HG02870 (cell line): ENCODE results near the gene ALG12.

Experiments used
- ATAC-seq: cut with Tn5 transposase; IDR thresholded peaks from one replicate; pipeline ENCODE4 v1.9.1; 2021; ENCODE audit warnings: mild to moderate bottlenecking, moderate library complexity; ENCODE audit not compliant: unreplicated experiment

ALG12 gene

DNA sequence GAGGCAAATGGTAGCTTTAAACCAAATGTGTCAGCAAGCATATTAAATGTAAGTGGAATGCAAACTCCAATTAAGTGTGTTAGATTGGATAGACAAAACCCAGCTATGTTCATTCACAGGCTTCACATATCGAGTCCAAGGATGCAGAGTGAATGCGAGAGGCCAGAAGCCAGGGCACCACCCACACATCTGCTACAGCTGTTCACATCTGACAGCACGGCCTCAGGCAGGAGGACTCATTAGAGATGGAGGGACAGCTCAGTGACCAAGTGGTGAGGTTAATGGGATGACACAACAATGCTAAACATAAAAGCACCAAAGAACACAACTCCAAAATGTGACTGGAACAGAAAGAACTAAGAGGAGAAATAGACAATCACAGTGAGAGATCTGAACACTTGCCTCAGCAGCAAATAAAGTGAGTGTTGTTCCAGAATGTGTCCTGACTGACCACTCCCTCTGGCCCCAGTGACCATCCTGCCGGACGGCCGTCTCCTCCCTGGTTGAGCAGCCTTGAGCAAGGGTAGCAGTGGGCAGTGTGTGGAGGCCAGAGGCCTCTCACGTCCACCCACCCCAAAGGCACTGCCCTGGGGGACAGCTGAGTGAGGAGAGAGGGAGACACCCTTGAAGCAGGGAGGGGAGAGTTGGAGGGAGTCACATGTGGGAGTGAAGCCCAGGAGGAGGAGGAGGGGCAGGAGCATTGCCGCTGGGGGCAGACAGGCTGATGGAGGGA, 23.8 kb downstream of the ALG12 start:
- ATAC-seq: no peak

- ATAC-seq: no peak
These were observed 25.2 kb downstream of the ALG12 start for GRCh38 chr22:49893025-49893424.

DNA sequence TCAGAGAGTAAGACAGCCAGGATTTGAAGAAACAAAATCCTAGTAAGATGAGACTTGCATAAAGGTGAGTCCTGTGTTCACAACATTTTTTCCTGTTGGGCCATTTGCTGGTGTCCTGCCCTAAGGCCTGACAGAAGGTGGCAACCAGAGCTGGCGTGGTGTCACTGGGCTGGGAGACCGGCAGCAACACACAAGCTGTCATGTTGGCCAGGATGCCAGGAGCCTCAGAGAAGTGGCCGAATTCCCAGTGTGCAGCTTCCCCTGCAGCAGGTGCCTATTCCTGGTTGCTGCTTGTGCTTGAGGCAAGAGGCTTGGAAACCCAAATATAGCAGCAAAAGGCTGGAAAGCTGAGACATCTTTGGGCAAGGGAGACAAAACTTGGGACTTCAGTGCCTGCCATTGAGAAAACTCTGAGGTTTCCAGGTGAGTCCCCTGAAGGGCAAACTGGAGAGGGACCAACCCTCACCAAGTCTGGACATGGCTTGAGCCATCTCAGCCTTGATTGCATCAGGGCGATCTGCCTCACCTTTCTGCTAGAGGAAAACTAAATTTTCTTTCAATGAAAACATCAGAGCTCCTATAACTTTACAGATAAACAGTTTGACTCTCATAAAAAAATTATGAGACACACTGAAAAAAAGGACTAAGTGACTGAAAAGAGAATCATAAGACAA, 25.9 kb downstream of the ALG12 start:
- ATAC-seq: no peak

DNA sequence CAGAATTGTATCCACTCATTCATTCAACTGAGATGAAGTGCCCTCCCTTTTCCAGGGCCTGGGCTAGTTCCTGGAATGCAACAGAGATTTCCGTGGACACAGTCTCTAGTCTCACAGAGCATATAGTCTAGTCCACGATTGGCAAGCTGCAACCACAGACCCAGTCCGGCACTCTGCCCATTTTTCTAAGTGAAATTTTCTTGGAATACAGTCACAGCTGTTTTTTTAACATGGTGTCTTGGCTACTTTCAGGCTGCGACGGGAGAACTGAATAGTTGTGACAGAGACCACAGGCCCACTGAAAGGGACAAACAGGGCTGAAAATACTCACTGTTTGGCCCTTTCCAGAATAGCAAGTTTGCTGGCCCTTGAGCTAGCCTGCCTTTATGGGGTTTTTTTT, 29.2 kb downstream of the ALG12 start:
- no peak for ATAC-seq

GRCh38 chr22:49887702-49888101, 30.5 kb downstream of the ALG12 start:
- ATAC-seq: no peak

GRCh38 chr22:49887064-49887451, 31.2 kb downstream of the ALG12 start:
- no peak for ATAC-seq

- no peak for ATAC-seq
These were observed 31.7 kb downstream of the ALG12 start for GRCh38 chr22:49886346-49887063.

DNA sequence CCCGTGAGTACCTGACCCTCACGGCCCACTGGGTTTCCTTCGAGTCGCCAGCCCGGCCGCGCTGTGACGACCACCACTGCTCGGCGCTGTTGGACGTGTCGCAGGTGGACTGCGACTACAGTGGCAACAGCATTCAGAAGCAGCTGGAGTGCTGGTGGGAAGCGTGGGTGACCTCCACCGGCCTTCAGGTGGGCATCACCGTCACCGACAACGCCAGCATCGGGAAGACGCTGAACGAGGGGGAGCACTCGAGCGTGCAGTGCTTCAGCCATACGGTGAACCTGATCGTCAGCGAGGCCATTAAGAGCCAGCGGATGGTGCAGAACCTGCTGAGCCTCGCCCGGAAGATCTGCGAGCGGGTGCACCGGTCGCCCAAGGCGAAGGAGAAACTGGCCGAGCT, 32.4 kb downstream of the ALG12 start:
- ATAC-seq: no peak

DNA sequence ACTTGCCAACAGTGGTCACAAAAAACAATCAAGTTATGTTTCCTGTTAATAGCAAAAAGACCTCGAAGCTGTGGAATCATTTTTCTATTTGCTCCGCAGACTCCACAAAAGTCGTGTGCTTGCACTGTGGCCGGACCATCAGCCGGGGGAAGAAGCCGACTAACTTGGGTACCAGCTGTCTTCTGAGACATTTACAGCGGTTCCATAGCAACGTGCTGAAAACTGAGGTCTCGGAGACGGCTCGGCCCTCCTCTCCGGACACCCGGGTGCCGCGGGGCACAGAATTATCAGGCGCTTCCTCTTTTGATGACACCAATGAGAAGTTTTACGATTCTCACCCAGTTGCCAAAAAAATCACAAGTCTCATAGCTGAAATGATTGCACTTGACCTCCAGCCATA, 33.0 kb downstream of the ALG12 start:
- no peak for ATAC-seq

- ATAC-seq: no peak
These were observed 33.6 kb downstream of the ALG12 start for GRCh38 chr22:49884503-49885260.

DNA sequence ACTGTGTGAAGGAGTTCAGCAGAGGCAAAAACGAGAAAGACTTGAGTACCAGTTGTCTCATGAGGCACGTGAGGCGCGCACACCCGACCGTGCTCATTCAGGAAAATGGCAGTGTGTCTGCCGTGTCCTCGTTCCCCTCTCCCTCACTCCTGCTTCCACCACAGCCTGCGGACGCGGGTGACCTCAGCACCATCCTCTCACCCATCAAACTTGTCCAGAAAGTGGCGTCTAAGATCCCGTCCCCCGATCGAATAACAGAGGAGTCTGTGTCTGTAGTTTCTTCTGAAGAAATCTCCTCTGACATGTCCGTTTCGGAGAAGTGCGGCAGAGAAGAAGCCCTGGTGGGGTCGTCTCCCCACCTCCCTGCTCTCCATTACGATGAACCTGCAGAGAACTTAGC, 34.2 kb downstream of the ALG12 start:
- no peak for ATAC-seq

DNA sequence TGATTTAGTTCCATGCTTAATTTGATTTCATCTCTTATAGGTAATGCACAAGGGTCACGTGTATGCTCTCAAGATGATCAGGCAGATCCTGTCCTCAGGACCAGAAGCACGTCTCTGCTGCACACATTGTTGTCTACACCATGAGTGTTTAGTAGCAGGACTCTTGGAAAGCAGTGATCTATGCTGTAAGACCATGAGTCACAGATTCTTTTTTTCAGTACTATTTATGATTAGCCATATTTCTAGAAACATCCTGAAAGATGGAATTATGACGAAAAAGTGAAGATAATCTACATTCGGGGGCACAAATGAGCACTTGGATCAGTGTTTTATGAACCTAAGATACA, 35.0 kb downstream of the ALG12 start:
- ATAC-seq: no peak

GRCh38 chr22:49882519-49883293, 35.5 kb downstream of the ALG12 start:
- no peak for ATAC-seq

DNA sequence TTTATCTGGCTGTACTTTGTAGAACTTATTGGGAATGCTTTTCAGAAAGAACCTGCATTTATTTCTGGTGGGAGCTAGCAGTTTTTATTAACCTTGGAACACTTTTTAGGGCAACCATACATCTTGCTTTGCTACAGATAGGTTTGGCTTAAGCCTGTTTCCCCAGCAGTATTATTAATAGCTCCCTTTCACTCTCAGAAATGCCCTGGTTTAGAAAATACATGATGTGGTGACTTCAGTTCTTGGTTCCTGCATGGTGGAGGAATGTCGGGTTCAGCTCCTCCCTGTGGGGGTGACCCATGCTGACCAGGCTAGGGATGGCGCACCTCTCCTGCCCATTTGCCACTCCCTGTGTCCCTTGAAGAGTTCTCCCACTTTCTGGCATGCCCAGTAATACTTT, 36.4 kb downstream of the ALG12 start:
- ATAC-seq: no peak

DNA sequence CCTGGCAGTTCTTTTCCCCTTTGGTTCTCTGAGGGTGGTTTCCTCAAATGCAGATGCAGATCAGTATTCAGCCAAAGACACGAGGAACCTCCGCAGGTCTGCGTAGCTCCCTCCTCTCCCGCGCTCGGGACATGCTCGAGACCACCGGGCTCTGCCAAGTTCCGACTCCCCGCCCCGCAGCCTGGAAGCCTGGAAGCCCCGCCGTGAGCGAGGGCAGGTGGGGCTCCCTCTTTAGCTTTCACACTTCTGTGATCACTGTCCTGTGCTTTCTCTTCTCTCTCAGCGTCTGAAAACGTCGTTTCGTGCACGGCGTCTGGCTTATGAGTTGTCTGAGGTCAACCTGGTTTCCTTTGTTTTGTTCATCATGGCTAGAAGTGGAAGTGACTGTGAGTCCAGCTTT, 38.0 kb downstream of the ALG12 start:
- ATAC-seq: no peak

DNA sequence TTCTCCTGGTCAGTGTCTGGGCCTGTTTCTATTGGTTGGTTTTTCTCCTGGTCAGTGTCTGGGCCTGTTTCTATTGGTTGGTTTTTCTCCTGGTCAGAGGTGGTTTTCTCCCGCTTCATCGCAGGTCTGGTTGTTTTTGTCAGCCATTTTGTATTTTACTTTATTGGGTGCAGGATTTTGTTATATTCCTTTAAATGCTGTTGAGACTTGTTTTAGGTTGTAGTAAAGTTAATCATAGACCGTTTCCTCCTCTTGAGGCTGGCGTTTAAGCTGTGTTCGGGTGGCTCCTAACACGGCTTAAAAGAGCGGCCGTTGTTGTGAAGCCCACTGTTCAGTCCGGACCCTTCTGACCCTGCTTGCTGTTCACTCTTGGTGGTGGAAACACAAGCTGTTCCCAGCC, 38.4 kb downstream of the ALG12 start:
- ATAC-seq: no peak

DNA sequence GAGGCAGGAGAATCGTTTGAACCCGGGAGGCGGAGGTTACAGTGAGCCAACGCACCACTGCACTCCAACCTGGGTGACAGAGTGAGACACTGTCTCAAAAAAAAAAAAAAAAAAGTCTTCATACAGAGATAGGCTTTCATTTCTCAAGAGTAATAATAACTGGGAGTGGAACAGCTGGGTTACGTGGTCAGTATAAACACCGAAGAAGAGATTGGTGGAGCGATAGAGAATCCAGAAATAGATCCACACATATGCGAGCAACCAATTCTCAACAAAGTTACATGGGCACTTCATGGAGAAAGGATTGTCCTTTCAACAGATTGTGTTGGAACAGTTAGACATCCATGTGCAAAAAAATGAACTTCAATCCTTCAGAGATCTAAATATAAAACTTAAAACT, 40.0 kb downstream of the ALG12 start:
- no peak for ATAC-seq

DNA sequence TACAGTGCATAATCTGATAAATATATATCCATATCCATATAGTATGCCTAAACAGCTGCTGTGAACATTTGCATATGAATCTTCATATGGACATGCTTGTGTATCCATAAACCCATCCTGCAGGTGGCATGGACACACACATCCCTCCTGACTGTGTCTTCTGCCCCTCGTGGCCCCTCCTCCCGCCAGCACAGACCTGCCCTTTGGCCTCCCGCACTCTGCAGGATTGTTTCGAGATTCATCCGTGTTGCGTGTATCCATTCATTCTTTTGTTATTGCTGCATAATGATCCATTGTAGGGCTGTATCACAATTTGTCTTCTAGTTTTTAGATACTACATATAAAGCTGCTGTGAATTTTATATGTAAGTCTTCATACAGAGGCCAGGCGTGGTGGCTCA, 40.6 kb downstream of the ALG12 start:
- ATAC-seq: no peak

DNA sequence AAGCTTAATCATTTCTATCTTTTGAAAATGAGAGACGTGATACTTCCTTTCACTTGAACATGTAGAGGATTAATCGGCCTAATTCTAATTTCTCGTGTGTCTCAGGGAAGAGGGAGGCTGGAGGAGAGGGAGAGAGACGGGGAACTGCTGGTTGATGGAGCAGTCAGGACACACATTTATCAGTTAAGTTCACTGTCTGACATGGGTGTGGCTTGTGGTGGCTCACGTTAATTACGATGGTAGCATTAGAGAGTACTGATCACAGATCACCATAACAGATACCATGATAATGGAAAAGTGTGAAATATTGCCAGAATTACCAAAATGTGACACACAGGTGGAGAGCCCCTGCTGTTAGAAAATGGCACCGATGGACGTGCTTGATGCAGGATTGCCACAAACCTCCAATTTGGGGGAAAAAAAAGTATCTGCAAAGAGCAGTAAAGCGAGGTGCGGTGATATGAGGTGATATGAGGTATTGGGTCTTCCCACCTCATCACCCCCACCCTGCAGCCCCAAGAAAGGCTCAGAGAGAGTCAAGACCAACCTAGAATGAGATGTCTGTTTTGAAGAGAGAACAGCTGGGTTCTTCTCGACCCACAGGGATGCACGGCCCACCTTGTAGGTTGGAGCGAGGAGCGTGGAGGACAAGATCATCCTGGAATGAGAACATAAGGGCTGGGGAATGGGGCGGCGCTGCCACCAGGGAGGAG, 44.9 kb downstream of the ALG12 start:
- ATAC-seq: no peak

GRCh38 chr22:49872347-49872746, 45.9 kb downstream of the ALG12 start:
- ATAC-seq: no peak
